NCI-H2196 (cell line): Measurements from ENCODE around the gene MED13L.

Experiments
- DNase-seq: peaks from one replicate; lab custom pipeline; 2025; ENCODE audit not compliant: unreplicated experiment; lab: John Stamatoyannopoulos, UW

MED13L gene

GRCh38 chr12:116094475-116094874 lies 183.0 kb downstream of the MED13L start:
- no peak for DNase-seq

- DNase-seq = no peak
Observed at GRCh38 chr12:116093915-116094314, 183.6 kb downstream of the MED13L start.

GRCh38 chr12:116092776-116093175 lies 184.7 kb downstream of the MED13L start:
- no peak for DNase-seq

- no peak for DNase-seq
Observed at GRCh38 chr12:116092162-116092561, 185.3 kb downstream of the MED13L start.

GRCh38 chr12:116091579-116091978 lies 185.9 kb downstream of the MED13L start:
- DNase-seq = no peak

- DNase-seq = no peak
Observed at GRCh38 chr12:116090516-116090915, 187.0 kb downstream of the MED13L start.

GRCh38 chr12:116089080-116089479 lies 188.4 kb downstream of the MED13L start:
- no peak for DNase-seq

GRCh38 chr12:116087962-116088361 lies 189.5 kb downstream of the MED13L start:
- no peak for DNase-seq

- no peak for DNase-seq
Observed at GRCh38 chr12:116087399-116087798, 190.1 kb downstream of the MED13L start.

- DNase-seq = no peak
Observed at GRCh38 chr12:116080415-116080814, 197.1 kb downstream of the MED13L start.

- no peak for DNase-seq
Observed at GRCh38 chr12:116078396-116078795, 199.1 kb downstream of the MED13L start.

- no peak for DNase-seq
Observed at GRCh38 chr12:116077431-116077830, 200.1 kb downstream of the MED13L start.

GRCh38 chr12:116076399-116076798 lies 201.1 kb downstream of the MED13L start:
- DNase-seq = no peak

- no peak for DNase-seq
Observed at GRCh38 chr12:116074686-116075085, 202.8 kb downstream of the MED13L start.

- DNase-seq = no peak
Observed at GRCh38 chr12:116071555-116072230, 205.8 kb downstream of the MED13L start.

GRCh38 chr12:116070444-116070843 lies 207.0 kb downstream of the MED13L start:
- DNase-seq = no peak

- no peak for DNase-seq
Observed at GRCh38 chr12:116069943-116070342, 207.6 kb downstream of the MED13L start.

GRCh38 chr12:116068853-116069252 lies 208.6 kb downstream of the MED13L start:
- no peak for DNase-seq

- no peak for DNase-seq
Observed at GRCh38 chr12:116068371-116068770, 209.1 kb downstream of the MED13L start.

- no peak for DNase-seq
Observed at GRCh38 chr12:116067892-116068291, 209.6 kb downstream of the MED13L start.

- no peak for DNase-seq
Observed at GRCh38 chr12:116066381-116067230, 210.9 kb downstream of the MED13L start.

GRCh38 chr12:116065606-116066005 lies 211.9 kb downstream of the MED13L start:
- DNase-seq = no peak
